Esophagus muscularis mucosa (tissue), 4 donors: Measurements from ENCODE around the gene SMG6. TPM values are rescaled to one million over a fixed set of nuclear protein-coding genes. Genes with fewer than 3 reads are reported as not detected.

Experiments used
- DNase-seq: peaks from one replicate; pipeline ENCODE4 v3.0.0-alpha.2; 2017; ENCODE audit errors: extremely low spot score
- H3K27ac ChIP-seq, 4 donors: fragments of 200-600 bp; sonication (generic); replicated peaks in 1 of 4; 1 replicate in 3 of 4; 2 replicates in 1 of 4; pipeline ENCODE4 v1.5.1; 2016 to 2019; ENCODE audit warnings: mild to moderate bottlenecking in 1 of 4
- H3K27me3 ChIP-seq, 4 donors: fragments of 200-600 bp; sonication (generic); one replicate each; pipeline versions ENCODE4 v1.5.1 to v1.6.0; 2016 to 2019
- H3K36me3 ChIP-seq, 4 donors: fragments of 200-600 bp; sonication (generic); one replicate each; pipeline ENCODE4 v1.5.1; 2016 to 2019
- H3K4me1 ChIP-seq, 4 donors: fragments of 200-600 bp; sonication (generic); one replicate each; pipeline ENCODE4 v1.5.1; 2016 to 2019
- H3K4me3 ChIP-seq, 4 donors: fragments of 200-600 bp; sonication (generic); 1 replicate in 2 of 4; 2 replicates in 2 of 4; pipeline ENCODE4 v1.5.1; 2016 to 2019; ENCODE audit warnings: mild to moderate bottlenecking in 4 of 4, moderate library complexity in 1 of 4
- H3K9me3 ChIP-seq, 4 donors: fragments of 200-600 bp; sonication (generic); 1 replicate in 3 of 4; 2 replicates in 1 of 4; pipeline ENCODE4 v1.5.1; 2016 to 2019
- EP300 ChIP-seq: sonication (generic); formaldehyde crosslinking; IDR thresholded peaks from one replicate; pipeline ENCODE4 v1.6.1; 2017; ENCODE audit warnings: antibody characterized with exemption
- POLR2A ChIP-seq: fragments of 450-650 bp; IDR thresholded peaks from one replicate; pipeline ENCODE4 v1.6.1; 2017; ENCODE audit warnings: antibody characterized with exemption, moderate library complexity, mild to moderate bottlenecking, low read depth
- POLR2AphosphoS5 ChIP-seq, 2 donors: sonication (generic); formaldehyde crosslinking; IDR thresholded peaks; one replicate each; pipeline ENCODE4 v1.6.1; 2017; ENCODE audit warnings: antibody characterized with exemption in 2 of 2
- WGBS: methylation state at CpG from one replicate; pipeline ENCODE4 v1.1.5; 2018; 5-methylcytosine and 5-hydroxymethylcytosine counted together
- intact Hi-C: fragments of 100-400 bp; cut with DNase I; formaldehyde crosslinking; loops from one replicate; pipeline ENCODE4 v1.15.1; 2023
- total RNA-seq, 4 donors: library from RNA; depleted of rRNA; stranded (reverse); fragments of >200 nt; gene quantifications; one replicate each; pipeline versions ENCODE4 v1.1.0 to v1.2.1, GENCODE V29; 2016
- TF ChIP-seq, protein P1 (sequence below), 3 experiments: fragments of 200-600 bp in 2 of 3; fragments of 450-650 bp in 1 of 3; sonication (generic) in 2 of 3; IDR thresholded peaks; one replicate each; pipeline ENCODE4 v1.5.1; 2017 to 2019; ENCODE audit warnings: antibody characterized with exemption in 3 of 3, mild to moderate bottlenecking in 2 of 3, moderate library complexity in 1 of 3

Gene SMG6
- total RNA-seq, 4 donors from 2014 or later = 38.2 to 67.7 (median 47.7) TPM

DNA sequence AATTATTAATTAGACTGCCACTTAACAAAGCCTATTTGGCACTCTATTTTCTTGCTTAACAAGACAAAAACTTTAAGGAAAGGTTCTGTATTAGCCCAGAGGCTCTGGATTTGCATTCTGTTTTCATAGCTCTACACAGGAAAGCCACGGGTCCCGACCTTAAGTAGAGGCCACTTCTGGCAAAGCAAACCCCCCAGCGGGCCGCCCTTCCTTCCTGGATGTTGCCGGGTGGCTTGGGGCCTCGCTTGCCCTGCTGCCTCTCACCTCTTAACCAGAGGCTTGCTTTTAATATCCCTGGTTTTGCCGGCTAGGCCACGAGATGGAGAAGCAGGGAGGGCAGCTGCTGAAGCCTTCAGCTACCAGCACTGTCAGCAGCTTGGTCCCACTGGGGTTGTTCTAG is 282.9 kb downstream of the SMG6 start:
- intact Hi-C loops = no loop called here
- Histone ChIP-seq H3K4me1 (peaks cover 24 to 31% (median 30%) of the 10 kb centered on the region in 4 donors), H3K36me3 (no peaks in the 10 kb centered on the region), H3K9me3 (no peaks in the 10 kb centered on the region), H3K27me3 (peaks cover 10 to 61% (median 18%) of the 10 kb centered on the region in 4 donors), H3K27ac (no peak overlapping the region), H3K4me3 (no peak overlapping the region)
- no peak for DNase-seq
- WGBS = 65% methylated on average over 8 of the region's 8 CpGs
- no peak for TF ChIP-seq EP300

DNA sequence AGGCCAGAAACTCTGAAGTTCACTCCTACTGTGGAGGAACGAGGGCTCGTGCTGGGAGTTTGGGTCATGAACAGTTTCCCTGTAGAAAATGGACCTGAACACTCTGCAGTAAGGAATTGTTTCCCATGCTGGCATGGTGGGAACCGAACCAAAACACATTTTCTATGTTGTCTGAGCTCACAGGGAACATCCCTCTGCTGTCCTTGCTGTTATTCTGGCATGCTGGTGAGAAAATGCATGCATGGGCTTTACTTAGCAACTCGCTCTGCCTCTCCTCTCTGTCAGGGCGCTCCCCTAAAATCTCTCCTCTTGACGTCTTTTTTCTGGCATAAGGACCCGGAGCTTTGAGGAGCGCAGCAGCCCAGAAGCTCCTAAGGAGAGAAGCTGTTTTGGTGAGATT is 283.9 kb downstream of the SMG6 start:
- H3K36me3 ChIP-seq = no peaks in the 10 kb centered on the region
- no peak for DNase-seq
- WGBS = 70% methylated on average over 7 of the region's 8 CpGs
- H3K4me3 ChIP-seq = no peak overlapping the region
- H3K27me3 ChIP-seq = peaks cover 6 to 52% (median 11%) of the 10 kb centered on the region in 4 donors
- TF ChIP-seq EP300 (no peak), POLR2A (no peak), POLR2AphosphoS5 (IDR thresholded peaks at IDR 0.05) (no peak)
- TF ChIP-seq, protein P1, sequence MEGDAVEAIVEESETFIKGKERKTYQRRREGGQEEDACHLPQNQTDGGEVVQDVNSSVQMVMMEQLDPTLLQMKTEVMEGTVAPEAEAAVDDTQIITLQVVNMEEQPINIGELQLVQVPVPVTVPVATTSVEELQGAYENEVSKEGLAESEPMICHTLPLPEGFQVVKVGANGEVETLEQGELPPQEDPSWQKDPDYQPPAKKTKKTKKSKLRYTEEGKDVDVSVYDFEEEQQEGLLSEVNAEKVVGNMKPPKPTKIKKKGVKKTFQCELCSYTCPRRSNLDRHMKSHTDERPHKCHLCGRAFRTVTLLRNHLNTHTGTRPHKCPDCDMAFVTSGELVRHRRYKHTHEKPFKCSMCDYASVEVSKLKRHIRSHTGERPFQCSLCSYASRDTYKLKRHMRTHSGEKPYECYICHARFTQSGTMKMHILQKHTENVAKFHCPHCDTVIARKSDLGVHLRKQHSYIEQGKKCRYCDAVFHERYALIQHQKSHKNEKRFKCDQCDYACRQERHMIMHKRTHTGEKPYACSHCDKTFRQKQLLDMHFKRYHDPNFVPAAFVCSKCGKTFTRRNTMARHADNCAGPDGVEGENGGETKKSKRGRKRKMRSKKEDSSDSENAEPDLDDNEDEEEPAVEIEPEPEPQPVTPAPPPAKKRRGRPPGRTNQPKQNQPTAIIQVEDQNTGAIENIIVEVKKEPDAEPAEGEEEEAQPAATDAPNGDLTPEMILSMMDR (IDR thresholded peaks at IDR 0.05) = no peak
- no peaks in the 10 kb centered on the region for H3K9me3 ChIP-seq
- intact Hi-C loops = no loop called here
- peaks cover 15 to 21% (median 20%) of the 10 kb centered on the region in 4 donors for H3K4me1 ChIP-seq
- H3K27ac ChIP-seq = no peak overlapping the region

DNA sequence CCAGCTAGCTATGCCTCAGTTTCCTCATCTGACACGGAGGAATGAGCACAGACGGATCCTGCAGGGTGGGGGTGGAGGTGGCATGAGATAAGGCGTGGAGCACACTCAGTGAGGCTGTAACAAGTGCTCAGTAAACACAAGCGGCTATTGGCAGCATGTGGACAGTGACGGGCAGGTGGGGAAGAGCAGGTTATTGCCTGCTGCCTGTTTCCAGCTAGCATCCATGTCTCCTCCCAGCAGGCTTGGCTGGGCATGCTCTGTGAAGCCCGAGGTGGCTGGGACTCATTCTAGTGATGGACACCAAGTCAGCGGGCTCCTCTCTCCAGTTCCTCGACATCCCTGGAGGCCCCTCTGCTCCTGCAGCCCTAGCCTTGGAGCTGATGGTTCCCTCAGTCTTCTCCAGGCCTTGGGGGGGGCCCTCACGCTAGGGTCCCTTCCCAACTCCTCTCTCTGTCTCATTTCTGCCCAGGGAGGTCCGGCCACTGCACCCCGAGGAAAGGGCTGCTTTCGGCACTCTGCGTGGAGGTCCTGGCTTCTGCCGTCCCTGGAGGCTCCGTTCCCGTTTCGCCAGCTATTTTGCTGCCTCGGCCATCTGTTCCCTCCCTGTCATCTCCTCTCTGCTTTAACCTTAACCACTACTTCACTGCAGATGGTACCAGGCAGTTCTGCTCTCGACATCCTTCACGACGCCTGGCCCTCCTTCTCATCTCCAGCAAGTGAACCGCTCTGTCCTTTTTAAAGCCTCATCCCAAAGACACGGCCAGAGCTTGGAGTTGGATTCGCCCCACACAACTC is 284.7 kb downstream of the SMG6 start:
- intact Hi-C loops = no loop called here
- no peak for TF ChIP-seq POLR2A
- TF ChIP-seq POLR2AphosphoS5 (IDR thresholded peaks at IDR 0.05) = no peak
- TF ChIP-seq EP300 = no peak
- no peak overlapping the region for H3K27ac ChIP-seq
- peaks cover 7 to 13% (median 12%) of the 10 kb centered on the region in 4 donors for H3K4me1 ChIP-seq
- H3K4me3 ChIP-seq = no peak overlapping the region
- 78% methylated on average over 24 of the region's 24 CpGs for WGBS
- no peaks in the 10 kb centered on the region for H3K36me3 ChIP-seq
- no peaks in the 10 kb centered on the region for H3K9me3 ChIP-seq
- peaks cover 0 to 44% (median 5%) of the 10 kb centered on the region in 4 donors for H3K27me3 ChIP-seq
- no peak for DNase-seq

DNA sequence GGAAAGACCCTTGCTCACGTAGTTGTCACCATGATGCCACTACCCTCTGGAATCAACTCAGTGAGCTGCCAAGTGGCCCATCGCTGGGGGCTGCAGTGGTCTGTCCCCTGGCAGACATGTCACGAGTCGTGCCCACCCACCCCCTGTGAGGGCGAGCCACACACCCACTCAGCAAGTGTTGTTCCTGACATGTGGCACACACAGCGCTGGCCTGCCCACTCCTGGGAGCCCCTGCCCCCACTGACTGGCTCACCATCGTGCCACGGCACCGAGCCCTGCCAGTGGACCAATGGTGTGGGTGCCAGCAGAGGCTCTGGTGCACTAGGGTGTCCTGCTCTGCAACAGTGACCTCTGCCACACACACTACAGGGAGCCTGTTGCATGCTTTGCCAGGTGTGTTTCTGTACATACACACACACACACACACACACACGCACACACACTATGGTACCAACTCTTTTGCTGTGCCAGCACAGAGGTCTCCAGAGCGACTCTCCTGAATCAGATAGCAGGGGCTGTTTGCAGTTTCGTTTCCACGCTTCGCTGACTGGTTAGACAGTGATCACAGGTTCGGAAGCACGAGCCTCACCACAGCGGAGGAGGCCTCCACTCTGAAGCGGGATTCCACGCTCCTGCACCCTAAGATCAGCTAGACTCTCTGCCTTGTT is 286.2 kb downstream of the SMG6 start:
- WGBS = 86% methylated on average over 17 of the region's 19 CpGs
- no peak for DNase-seq
- H3K4me3 ChIP-seq = no peak overlapping the region
- H3K4me1 ChIP-seq = peaks cover 0 to 7% (median 1%) of the 10 kb centered on the region in 4 donors
- H3K9me3 ChIP-seq = no peaks in the 10 kb centered on the region
- H3K36me3 ChIP-seq = no peaks in the 10 kb centered on the region
- peaks cover 0 to 30% (median 0%) of the 10 kb centered on the region in 4 donors for H3K27me3 ChIP-seq
- no peak overlapping the region for H3K27ac ChIP-seq
- TF ChIP-seq, protein P1 (IDR thresholded peaks at IDR 0.05) = no peak
- no peak for TF ChIP-seq EP300
- no peak for TF ChIP-seq POLR2AphosphoS5 (IDR thresholded peaks at IDR 0.05)
- no peak for TF ChIP-seq POLR2A
- intact Hi-C loops = no loop called here

DNA sequence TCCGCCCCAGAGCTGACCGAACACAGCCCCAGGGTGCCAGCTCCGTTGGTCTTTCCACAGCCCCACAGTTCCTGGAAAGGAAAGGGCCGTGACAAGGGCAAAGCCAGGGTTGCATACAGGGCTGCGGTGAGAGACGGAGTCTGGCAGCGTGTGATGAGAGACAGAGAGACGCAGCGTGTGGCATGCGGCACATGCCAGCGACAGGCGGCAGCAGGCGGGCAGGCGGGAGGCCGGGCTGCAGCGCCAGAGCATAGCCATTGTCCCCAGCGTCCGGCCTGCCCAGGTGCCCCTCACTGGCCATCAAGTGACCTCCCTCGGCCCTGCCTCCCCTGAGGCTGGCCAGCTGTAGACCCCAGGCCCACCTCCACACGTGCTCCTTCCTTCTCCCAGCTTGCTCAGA is 287.1 kb downstream of the SMG6 start:
- H3K4me3 ChIP-seq = no peak overlapping the region
- peaks cover 0 to 16% (median 7%) of the 10 kb centered on the region in 4 donors for H3K4me1 ChIP-seq
- peaks cover 0 to 29% (median 0%) of the 10 kb centered on the region in 4 donors for H3K27me3 ChIP-seq
- no peak for TF ChIP-seq EP300
- no peak for TF ChIP-seq POLR2AphosphoS5 (IDR thresholded peaks at IDR 0.05)
- TF ChIP-seq, protein P1 (IDR thresholded peaks at IDR 0.05) = no peak
- no peak for TF ChIP-seq POLR2A
- no peak overlapping the region for H3K27ac ChIP-seq
- 86% methylated on average over 19 of the region's 20 CpGs for WGBS
- intact Hi-C loops = no loop called here
- no peak for DNase-seq
- H3K9me3 ChIP-seq = no peaks in the 10 kb centered on the region
- H3K36me3 ChIP-seq = no peaks in the 10 kb centered on the region
